WTC11 (cell line): Measurements from ENCODE around the gene DOP1A.

ENCODE experiments used
- AFF4 ChIP-seq: sonication (generic); formaldehyde crosslinking; IDR thresholded peaks from 2 replicates; pipeline ENCODE4 v1.8.1; 2023; ENCODE audit warnings: mild to moderate bottlenecking, missing genetic modification reagents, borderline replicate concordance
- CBFB ChIP-seq: sonication (generic); formaldehyde crosslinking; IDR thresholded peaks from 2 replicates; pipeline ENCODE4 v1.8.1; 2022; ENCODE audit warnings: mild to moderate bottlenecking, low read depth, missing genetic modification reagents
- CREB1 ChIP-seq: sonication (generic); formaldehyde crosslinking; IDR thresholded peaks from 2 replicates; pipeline ENCODE4 v1.8.0; 2023; ENCODE audit warnings: mild to moderate bottlenecking, missing genetic modification reagents
- CTCF ChIP-seq: fragments of 200-600 bp; IDR thresholded peaks from 2 replicates; pipeline ENCODE4 v1.8.0; 2022; ENCODE audit warnings: antibody characterized with exemption
- ETV6 ChIP-seq: sonication (generic); formaldehyde crosslinking; IDR thresholded peaks from 2 replicates; pipeline ENCODE4 v1.8.1; 2022; ENCODE audit warnings: mild to moderate bottlenecking, missing genetic modification reagents
- FOXJ3 ChIP-seq: sonication (generic); formaldehyde crosslinking; IDR thresholded peaks from 2 replicates; pipeline ENCODE4 v1.9.0; 2021; ENCODE audit warnings: missing genetic modification reagents, mild to moderate bottlenecking, borderline replicate concordance
- GABPB1 ChIP-seq: sonication (generic); formaldehyde crosslinking; IDR thresholded peaks from 2 replicates; pipeline ENCODE4 v1.8.1; 2023; ENCODE audit warnings: mild to moderate bottlenecking, missing genetic modification reagents
- NR3C1 ChIP-seq: sonication (generic); formaldehyde crosslinking; conservative IDR thresholded peaks from 2 replicates; pipeline ENCODE4 v1.8.1; 2023; ENCODE audit warnings: low read depth, mild to moderate bottlenecking, missing genetic modification reagents
- TP53 ChIP-seq: sonication (generic); formaldehyde crosslinking; IDR thresholded peaks from 2 replicates; pipeline ENCODE4 v1.8.1; 2023; ENCODE audit warnings: mild to moderate bottlenecking, missing genetic modification reagents
- ZNF138 ChIP-seq: sonication (generic); formaldehyde crosslinking; conservative IDR thresholded peaks from 2 replicates; pipeline ENCODE4 v1.8.1; 2022; ENCODE audit warnings: mild to moderate bottlenecking, moderate library complexity, missing genetic modification reagents
- ZNF532 ChIP-seq: fragments of 250-450 bp; sonication (Bioruptor Pico); IDR thresholded peaks from 2 replicates; pipeline ENCODE4 v1.9.0; 2021; ENCODE audit warnings: mild to moderate bottlenecking, borderline replicate concordance
- TF ChIP-seq, protein P1 (sequence below): sonication (generic); formaldehyde crosslinking; IDR thresholded peaks from 2 replicates; pipeline ENCODE4 v1.8.1; 2023; ENCODE audit warnings: mild to moderate bottlenecking, missing genetic modification reagents
- TF ChIP-seq, protein P2 (sequence below): sonication (generic); formaldehyde crosslinking; IDR thresholded peaks from 2 replicates; pipeline ENCODE4 v1.8.1; 2022; ENCODE audit warnings: mild to moderate bottlenecking, missing genetic modification reagents, moderate library complexity, borderline replicate concordance

DNA sequence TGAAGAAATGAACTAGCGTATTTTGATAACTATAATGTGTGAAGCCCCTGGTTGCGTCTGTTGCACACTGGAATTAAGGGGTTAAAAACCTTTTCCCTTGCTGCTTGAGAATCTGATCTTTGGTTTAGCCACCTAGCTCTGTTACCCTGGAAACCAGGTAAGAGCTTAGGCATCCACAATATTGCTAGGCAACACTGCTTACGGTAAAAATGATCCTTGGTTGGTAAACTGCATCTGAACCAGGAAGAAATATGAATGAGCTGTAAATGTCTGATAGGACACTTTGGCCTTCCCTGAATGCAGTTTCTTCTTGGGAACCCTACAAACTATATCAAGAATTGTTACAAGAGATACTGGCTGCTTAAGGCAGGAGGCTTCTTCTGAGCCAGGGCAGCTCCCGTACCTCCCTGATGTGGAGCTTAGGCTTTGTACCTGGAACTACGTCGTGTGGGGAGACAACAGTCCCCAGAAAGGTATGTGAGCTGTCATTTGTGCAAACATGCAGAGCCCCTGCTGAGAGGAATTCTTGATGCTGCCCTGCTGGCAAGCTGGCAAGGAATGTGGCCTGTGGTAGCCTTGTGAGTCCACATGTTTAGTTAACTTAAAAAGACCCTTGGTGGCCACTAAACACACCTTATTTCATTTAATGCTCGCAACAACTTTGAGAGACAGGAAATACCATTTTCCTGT, 20.3 kb upstream of the DOP1A start:
- TF ChIP-seq CTCF (no peak), CBFB (CRISPR knock-in tag) (no peak), NR3C1 (no peak), ETV6 (no peak), ZNF532 (CRISPR knock-in tag) (no peak), TP53 (no peak), CREB1 (CRISPR knock-in tag) (no peak), ZNF138 (CRISPR knock-in tag) (no peak), FOXJ3 (CRISPR knock-in tag) (no peak), GABPB1 (CRISPR knock-in tag) (no peak), AFF4 (CRISPR knock-in tag) (no peak)
- TF ChIP-seq, protein P1, sequence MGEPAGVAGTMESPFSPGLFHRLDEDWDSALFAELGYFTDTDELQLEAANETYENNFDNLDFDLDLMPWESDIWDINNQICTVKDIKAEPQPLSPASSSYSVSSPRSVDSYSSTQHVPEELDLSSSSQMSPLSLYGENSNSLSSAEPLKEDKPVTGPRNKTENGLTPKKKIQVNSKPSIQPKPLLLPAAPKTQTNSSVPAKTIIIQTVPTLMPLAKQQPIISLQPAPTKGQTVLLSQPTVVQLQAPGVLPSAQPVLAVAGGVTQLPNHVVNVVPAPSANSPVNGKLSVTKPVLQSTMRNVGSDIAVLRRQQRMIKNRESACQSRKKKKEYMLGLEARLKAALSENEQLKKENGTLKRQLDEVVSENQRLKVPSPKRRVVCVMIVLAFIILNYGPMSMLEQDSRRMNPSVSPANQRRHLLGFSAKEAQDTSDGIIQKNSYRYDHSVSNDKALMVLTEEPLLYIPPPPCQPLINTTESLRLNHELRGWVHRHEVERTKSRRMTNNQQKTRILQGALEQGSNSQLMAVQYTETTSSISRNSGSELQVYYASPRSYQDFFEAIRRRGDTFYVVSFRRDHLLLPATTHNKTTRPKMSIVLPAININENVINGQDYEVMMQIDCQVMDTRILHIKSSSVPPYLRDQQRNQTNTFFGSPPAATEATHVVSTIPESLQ (CRISPR knock-in tag): no peak
- TF ChIP-seq, protein P2, sequence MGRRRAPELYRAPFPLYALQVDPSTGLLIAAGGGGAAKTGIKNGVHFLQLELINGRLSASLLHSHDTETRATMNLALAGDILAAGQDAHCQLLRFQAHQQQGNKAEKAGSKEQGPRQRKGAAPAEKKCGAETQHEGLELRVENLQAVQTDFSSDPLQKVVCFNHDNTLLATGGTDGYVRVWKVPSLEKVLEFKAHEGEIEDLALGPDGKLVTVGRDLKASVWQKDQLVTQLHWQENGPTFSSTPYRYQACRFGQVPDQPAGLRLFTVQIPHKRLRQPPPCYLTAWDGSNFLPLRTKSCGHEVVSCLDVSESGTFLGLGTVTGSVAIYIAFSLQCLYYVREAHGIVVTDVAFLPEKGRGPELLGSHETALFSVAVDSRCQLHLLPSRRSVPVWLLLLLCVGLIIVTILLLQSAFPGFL (CRISPR knock-in tag): no peak
